Measurements from ENCODE around the gene OMP.

OMP gene

DNA sequence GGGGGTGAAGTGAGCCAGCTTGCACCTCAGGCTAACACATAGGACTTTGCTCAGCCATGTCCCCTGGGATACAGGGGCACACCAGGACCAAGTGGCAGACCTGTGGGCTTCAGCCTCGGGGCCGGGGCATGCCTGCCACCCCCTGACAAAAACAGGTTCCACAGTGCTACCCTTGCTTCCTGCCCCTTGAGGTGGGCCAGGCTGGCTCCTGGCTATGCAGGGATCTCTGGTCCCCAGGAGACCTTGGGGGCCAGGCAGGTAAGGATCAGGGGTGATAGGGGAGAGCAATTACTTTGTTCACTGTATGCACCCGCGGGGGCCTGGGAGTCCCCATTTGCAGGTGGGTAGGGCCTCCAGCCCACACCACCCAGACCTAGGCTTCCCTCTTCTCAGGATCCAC, 23.1 kb downstream of the OMP start:
- no peak for FAIRE-seq

DNA sequence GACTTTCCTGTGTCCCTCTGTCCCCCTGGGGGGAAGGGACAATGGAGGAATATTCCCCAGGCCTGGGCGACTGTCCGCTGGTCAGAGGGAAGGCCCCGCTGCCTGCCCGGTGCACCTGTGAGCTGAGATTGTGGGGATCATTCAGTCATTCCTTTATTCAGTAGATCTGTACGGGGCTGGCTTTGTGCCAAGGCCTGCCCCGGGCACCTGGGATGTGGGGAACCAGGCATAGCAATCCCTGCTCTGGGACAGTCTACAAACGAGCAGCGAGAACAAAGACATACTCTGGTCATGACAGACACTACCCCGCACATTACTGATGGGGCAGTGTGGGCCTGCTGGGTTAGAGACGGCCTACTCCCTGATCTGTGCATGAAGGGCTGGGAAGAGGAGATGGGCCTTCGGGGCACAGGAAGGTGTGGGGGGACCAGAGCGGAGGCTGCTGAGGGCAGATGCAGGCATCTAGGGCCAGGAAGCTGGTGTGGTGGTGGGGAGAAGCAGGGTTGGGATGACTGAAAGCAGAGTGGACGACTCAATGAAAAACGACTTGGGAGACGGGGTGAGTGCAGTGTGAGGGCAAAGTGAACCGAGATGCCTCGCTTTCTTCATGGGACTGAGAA, 23.6 kb downstream of the OMP start:
- FAIRE-seq = no peak

DNA sequence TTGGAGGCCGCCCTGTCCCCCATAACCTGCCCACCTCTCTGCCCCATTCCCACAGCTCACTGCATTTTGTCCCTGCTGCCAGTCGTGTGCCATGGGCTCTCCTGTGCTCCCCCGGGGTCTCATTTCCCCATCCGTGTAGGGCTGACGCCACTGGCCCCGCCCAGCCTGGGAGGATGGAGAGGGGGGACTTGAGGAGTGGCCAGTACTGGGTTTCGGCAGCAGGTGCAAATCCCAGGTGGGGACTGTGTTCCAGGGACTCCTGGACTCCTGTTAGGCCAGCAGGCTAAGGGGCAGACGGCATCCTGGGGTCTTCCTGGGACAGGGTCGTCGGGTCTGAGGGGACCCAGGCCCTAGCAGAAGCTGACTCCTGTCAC, 24.2 kb downstream of the OMP start:
- FAIRE-seq = no peak

GRCh38 chr11:77127235-77127911, 24.7 kb downstream of the OMP start:
- no peak for FAIRE-seq

GRCh38 chr11:77127920-77128691, 25.5 kb downstream of the OMP start, which contains the start of gene MYO7A:
MYO7A (plus strand) TSS chr11:77128246; CDS start chr11:77130635, 2,389 bp downstream.
- FAIRE-seq = no peak

GRCh38 chr11:77129069-77129841, 26.6 kb downstream of the OMP start:
- FAIRE-seq = no peak

GRCh38 chr11:77129842-77130756, 27.5 kb downstream of the OMP start:
- no peak for FAIRE-seq

- no peak for FAIRE-seq
These were observed 28.3 kb downstream of the OMP start for GRCh38 chr11:77130763-77131513.

DNA sequence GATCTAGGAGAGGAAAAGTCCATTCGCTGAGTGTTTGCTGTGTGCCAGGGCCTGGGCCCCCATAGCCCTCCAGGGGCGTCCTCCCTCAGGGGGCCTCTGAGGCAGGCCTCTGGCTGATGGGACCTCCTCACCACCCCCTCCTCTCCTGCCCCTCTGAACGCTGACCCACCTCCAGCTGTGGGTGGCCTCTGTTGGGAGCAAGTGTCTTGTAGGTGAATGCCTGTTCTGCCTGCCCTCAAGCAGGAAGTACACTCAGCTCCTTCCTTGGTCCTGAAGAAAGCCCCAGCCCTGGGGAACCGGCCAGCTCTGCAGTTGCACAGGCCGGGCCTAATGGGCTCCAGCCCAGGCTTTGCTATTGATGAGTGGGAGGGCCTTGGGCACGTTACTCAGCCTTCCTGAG, 28.9 kb downstream of the OMP start:
- FAIRE-seq = no peak

DNA sequence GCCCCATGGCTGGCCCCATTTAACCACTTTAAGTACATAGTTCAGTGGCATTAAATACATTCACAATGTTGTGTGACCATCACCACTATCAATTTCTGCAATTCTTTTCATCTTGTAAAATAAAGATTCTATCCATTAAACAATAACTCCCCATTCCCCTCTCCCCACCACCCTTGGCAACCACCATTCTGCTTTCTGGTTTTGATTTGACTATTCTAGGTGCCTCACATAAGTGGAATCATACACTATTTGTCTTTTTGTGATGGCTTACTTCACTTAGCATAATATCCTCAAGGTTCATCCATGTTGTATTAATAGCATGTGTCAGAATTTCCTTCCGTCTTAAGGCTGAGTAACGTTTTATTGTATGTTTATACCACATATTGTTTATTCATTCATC, 32.4 kb downstream of the OMP start:
- FAIRE-seq = no peak

GRCh38 chr11:77136074-77136473, 33.4 kb downstream of the OMP start:
- FAIRE-seq = no peak

DNA sequence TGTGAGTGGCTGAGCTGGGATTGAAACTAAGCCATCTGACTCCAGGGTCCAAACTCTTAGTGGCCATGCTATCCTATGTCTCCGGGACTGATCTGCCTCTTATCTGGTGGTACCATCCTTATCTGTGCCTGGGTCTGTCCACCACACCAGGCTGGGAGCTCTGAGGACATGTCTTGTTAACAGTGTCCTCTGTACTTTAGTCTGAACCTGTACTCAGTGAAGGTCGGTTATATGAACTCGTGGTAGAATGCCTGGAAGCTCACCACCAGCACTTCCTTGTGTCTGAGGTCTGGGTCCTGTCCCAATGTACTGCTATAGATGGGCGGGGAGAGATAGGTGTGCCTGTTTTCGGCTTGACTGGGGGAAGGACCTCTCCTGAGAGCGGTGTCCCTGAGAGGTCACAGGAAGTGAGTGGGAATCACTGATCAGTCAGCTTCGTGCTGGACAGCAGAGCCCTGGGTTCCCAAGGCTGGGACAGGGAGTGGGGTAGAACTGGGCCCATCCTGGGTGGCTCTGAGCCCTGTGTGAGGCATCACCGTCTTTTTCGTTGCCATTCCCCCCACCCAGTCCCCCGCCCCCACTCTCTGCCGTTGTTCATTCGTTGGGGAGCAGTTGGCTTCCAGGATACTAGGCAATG, 34.3 kb downstream of the OMP start:
- no peak for FAIRE-seq

- FAIRE-seq = no peak
These were observed 34.8 kb downstream of the OMP start for GRCh38 chr11:77137421-77137820.

- no peak for FAIRE-seq
These were observed 35.5 kb downstream of the OMP start for GRCh38 chr11:77138106-77138649.

- FAIRE-seq = no peak
These were observed 36.6 kb downstream of the OMP start for GRCh38 chr11:77139201-77139600.

DNA sequence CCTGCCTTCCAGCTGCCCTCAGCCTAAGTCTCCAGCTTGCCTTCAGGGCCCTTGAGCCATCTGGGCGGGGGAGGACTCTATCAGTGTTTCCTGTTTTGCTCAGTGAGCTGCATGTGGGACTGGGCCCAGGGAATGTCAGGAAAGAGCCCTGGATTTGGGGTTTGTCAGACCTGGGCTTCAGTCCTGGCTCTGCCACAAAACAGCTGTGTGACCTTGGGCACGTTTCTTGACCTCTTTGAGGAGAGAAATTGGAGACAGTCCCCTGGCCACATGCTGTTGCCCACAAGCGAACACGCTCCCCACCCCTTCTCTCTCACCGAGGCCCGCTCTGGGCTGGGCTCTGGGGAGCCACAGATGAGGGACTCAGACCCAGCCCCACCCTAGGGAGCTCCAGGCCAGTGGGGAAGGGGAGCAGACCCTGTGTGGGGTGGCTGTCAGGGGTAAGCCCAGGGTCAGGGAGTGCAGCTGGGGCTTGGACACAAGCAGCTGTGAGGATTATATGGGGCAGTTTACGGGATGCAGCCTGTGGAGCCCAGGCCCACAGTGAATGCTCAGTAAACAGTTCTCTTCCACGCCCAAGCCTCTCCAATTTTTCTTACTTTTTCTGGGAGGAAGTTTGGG, 37.7 kb downstream of the OMP start:
- no peak for FAIRE-seq

DNA sequence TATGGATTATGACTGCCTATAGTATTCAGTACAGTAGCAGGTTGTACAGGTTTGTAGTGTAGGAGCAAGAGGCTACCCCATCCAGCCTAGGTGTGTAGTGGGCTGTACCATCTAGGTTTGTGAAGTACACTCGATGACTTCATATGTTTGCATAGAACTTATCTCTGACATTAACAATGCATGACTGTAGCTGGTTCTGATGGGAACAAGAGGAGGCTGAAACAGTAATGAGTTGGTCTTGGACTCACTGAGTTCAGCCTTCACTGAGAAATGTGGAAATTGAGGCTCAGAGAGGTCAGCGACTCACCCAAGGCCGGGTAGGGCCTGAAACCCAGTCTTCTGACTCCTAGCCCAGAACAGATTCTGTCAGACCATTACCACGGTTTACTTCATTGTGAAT, 38.4 kb downstream of the OMP start:
- no peak for FAIRE-seq

GRCh38 chr11:77141475-77141874, 38.8 kb downstream of the OMP start:
- FAIRE-seq = no peak

DNA sequence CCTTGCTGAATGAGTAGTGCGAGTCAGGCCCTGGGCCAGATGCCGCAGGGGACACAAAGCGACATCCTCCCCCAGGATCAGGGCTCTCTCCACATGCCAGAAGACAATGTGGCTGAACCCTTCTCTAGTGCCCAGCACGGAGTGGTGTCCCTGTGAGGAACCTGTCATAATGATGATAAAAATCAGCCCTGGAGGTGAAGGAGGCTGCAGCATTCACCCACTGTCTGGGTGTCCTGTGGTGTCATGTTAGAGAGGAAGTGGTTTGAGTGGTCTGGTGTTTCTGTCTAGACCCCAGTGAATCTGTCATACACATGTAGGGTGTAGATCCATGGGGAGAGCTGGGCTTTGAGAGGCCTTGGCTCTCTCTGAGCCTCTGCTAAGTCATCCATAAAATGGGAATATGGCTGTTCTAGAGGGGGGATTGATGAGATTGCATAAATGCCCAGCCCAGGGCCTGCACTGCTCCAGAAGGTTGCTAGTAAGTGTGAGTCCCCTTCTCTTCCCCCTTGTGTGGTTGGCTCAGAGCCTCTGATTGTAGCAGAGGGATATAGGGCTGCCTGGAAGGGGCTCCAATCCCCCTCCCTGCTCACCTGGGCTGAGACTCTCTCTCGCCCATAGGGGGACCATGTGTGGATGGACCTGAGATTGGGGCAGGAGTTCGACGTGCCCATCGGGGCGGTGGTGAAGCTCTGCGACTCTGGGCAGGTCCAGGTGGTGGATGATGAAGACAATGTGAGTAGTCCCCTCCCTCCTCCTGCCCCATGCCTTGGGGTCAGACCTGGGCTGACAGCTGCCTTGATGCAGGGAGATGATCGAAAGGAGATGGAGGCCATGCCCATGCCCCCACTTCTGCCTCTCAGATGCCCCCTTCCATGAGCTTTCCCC, 39.7 kb downstream of the OMP start:
- FAIRE-seq = no peak

Measured in colon (tissue), 2 donors.